CD4-positive, CD25-positive, alpha-beta regulatory T cell (primary cell): ENCODE measurements around the gene SOX30. TPM values are rescaled to one million over a fixed set of nuclear protein-coding genes. Genes with fewer than 3 reads are reported as not detected.

Experiments used
- ATAC-seq, 2 donors: fragments of 150-1000 bp; cut with Tn5 transposase; one replicate each; pipeline ENCODE4 v1.10.0; 2021; ENCODE audit warnings: low read depth in 2 of 2, moderate number of reproducible peaks in 2 of 2, moderate library complexity in 1 of 2
- DNase-seq, 3 donors: peaks; one replicate each; pipeline versions ENCODE4 v3.0.0 to v3.0.0-alpha.2; 2012 to 2022; ENCODE audit warnings: mixed read lengths in 1 of 3
- H3K27ac ChIP-seq: one replicate; pipeline ENCODE4 v1.7.0; 2013; ENCODE audit warnings: mild to moderate bottlenecking, low read length; ENCODE audit not compliant: insufficient read depth, poor library complexity, severe bottlenecking
- H3K27me3 ChIP-seq: one replicate; pipeline ENCODE4 v1.7.0; 2013; ENCODE audit warnings: low read length; ENCODE audit not compliant: control insufficient read depth, insufficient read depth
- H3K36me3 ChIP-seq: one replicate; pipeline ENCODE4 v1.7.0; 2013; ENCODE audit warnings: mild to moderate bottlenecking, low read length, moderate library complexity; ENCODE audit not compliant: control insufficient read depth, insufficient read depth
- H3K4me1 ChIP-seq: 2 replicates; pipeline ENCODE4 v1.7.0; 2013; ENCODE audit warnings: mild to moderate bottlenecking, low read length; ENCODE audit not compliant: insufficient read depth, control insufficient read depth, poor library complexity, severe bottlenecking
- H3K4me3 ChIP-seq: one replicate; pipeline ENCODE4 v1.7.0; 2013; ENCODE audit warnings: low read depth, mild to moderate bottlenecking, low read length, moderate library complexity
- H3K9me3 ChIP-seq, 2 experiments: 1 replicate in 1 of 2; 2 replicates in 1 of 2; pipeline ENCODE4 v1.7.0; 2013; ENCODE audit warnings: low read length in 2 of 2, mild to moderate bottlenecking in 1 of 2, moderate library complexity in 1 of 2; ENCODE audit not compliant: control insufficient read depth in 2 of 2
- H3K27ac Mint-ChIP-seq, 3 donors: one replicate each; pipeline ENCODE4 v1.8.0; 2020 to 2022; ENCODE audit warnings: mild to moderate bottlenecking in 3 of 3, mixed read lengths in 3 of 3, moderate library complexity in 2 of 3
- H3K27me3 Mint-ChIP-seq: one replicate; pipeline ENCODE4 v1.8.0; 2022; ENCODE audit warnings: mild to moderate bottlenecking, mixed read lengths
- H3K36me3 Mint-ChIP-seq: one replicate; pipeline ENCODE4 v1.8.0; 2020; ENCODE audit warnings: mixed read lengths
- H3K4me1 Mint-ChIP-seq, 4 donors: one replicate each; pipeline ENCODE4 v1.8.0; 2020 to 2022; ENCODE audit warnings: mixed read lengths in 4 of 4, mild to moderate bottlenecking in 1 of 4
- H3K4me3 Mint-ChIP-seq, 4 donors: one replicate each; pipeline ENCODE4 v1.8.0; 2020 to 2022; ENCODE audit warnings: mild to moderate bottlenecking in 4 of 4, mixed read lengths in 4 of 4, moderate library complexity in 3 of 4
- H3K9me3 Mint-ChIP-seq, 7 donors: one replicate each; pipeline ENCODE4 v1.8.0; 2020 to 2022; ENCODE audit warnings: mixed read lengths in 7 of 7, mild to moderate bottlenecking in 3 of 7, moderate library complexity in 2 of 7
- polyA plus RNA-seq, 4 donors: library from polyadenylated mRNA; unstranded; fragments of 300-500 nt; fragmentation: Illumina TruSeq; gene quantifications; one replicate each; pipeline ENCODE4 v1.2.3, GENCODE V29; 2021
- total RNA-seq: library from RNA; stranded (reverse); gene quantifications from one replicate; pipeline ENCODE4 v1.2.3, GENCODE V29; 2022

The SOX30 gene
- total and polyA plus RNA-seq, 5 donors from 2014 or later = 0.46 to 0.84 (median 0.56) TPM; not detected in 1

- DNase-seq (no peak), ATAC-seq (no peak)
- Histone ChIP-seq H3K9me3 (no peaks in the 10 kb centered on the region), H3K4me1 (peaks cover 31% of the 10 kb centered on the region), H3K36me3 (no peaks in the 10 kb centered on the region), H3K27me3 (no peaks in the 10 kb centered on the region), H3K27ac (no peak overlapping the region), H3K4me3 (no peak overlapping the region)
- H3K27ac Mint-ChIP-seq = peak overlapping the region in 2 of 3 donors; percentile 48 to 92
- H3K36me3 Mint-ChIP-seq = no peaks in the 10 kb centered on the region
- no peaks in the 10 kb centered on the region for H3K27me3 Mint-ChIP-seq
- H3K9me3 Mint-ChIP-seq = peaks cover 0 to 2% (median 0%) of the 10 kb centered on the region in 7 donors
- peak overlapping the region in 1 of 4 donors; percentile 9 for H3K4me3 Mint-ChIP-seq
- peaks cover 17 to 41% (median 26%) of the 10 kb centered on the region in 4 donors for H3K4me1 Mint-ChIP-seq
These were observed 39.7 kb downstream of the SOX30 start for GRCh38 chr5:157612581-157612980.

GRCh38 chr5:157611571-157612476 lies 40.4 kb downstream of the SOX30 start:
- H3K27ac Mint-ChIP-seq = no peak overlapping the region
- H3K9me3 Mint-ChIP-seq = peaks cover 0 to 2% (median 0%) of the 10 kb centered on the region in 7 donors
- Histone ChIP-seq H3K36me3 (no peaks in the 10 kb centered on the region), H3K27me3 (no peaks in the 10 kb centered on the region), H3K4me3 (no peak overlapping the region), H3K27ac (no peak overlapping the region), H3K4me1 (peaks cover 38% of the 10 kb centered on the region), H3K9me3 (no peaks in the 10 kb centered on the region)
- H3K4me3 Mint-ChIP-seq = no peak overlapping the region
- DNase-seq (no peak), ATAC-seq (no peak)
- H3K27me3 Mint-ChIP-seq = no peaks in the 10 kb centered on the region
- peaks cover 18 to 48% (median 31%) of the 10 kb centered on the region in 4 donors for H3K4me1 Mint-ChIP-seq
- no peaks in the 10 kb centered on the region for H3K36me3 Mint-ChIP-seq

DNA sequence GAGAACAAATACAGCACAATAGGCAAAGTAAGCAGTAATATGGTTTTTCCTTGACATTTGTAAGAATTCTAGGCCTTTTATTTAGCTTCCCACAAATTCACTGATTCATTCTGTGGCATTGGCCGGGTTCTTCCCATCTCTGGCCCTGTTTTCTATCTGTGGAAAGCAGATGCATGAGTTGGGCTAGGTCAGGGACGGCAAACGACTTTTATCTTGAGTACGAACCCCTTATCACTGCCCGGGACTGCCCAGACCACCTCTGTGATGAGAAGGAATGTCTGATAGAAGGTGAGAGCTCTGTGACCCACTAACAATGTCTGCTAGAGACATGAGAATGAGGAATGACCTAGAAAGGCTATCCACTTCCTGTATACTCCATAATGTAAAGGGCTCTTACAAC lies 41.2 kb downstream of the SOX30 start:
- no peaks in the 10 kb centered on the region for H3K27me3 Mint-ChIP-seq
- Histone ChIP-seq H3K9me3 (no peaks in the 10 kb centered on the region), H3K4me3 (no peak overlapping the region), H3K27ac (no peak overlapping the region), H3K36me3 (no peaks in the 10 kb centered on the region), H3K4me1 (peaks cover 38% of the 10 kb centered on the region), H3K27me3 (no peaks in the 10 kb centered on the region)
- H3K4me3 Mint-ChIP-seq = no peak overlapping the region
- H3K4me1 Mint-ChIP-seq = peaks cover 18 to 51% (median 32%) of the 10 kb centered on the region in 4 donors
- DNase-seq (no peak), ATAC-seq (no peak)
- peaks cover 0 to 2% (median 0%) of the 10 kb centered on the region in 7 donors for H3K9me3 Mint-ChIP-seq
- H3K36me3 Mint-ChIP-seq = no peaks in the 10 kb centered on the region
- H3K27ac Mint-ChIP-seq = no peak overlapping the region

GRCh38 chr5:157608972-157609565 lies 43.2 kb downstream of the SOX30 start:
- H3K9me3 ChIP-seq = no peaks in the 10 kb centered on the region
- H3K36me3 ChIP-seq = no peaks in the 10 kb centered on the region
- peaks cover 14 to 58% (median 33%) of the 10 kb centered on the region in 4 donors for H3K4me1 Mint-ChIP-seq
- H3K36me3 Mint-ChIP-seq = no peaks in the 10 kb centered on the region
- DNase-seq = no peak
- H3K9me3 Mint-ChIP-seq = peaks cover 0 to 2% (median 0%) of the 10 kb centered on the region in 7 donors
- ATAC-seq = no peak
- no peak overlapping the region for H3K4me3 Mint-ChIP-seq
- H3K27me3 Mint-ChIP-seq = no peaks in the 10 kb centered on the region
- peak overlapping the region in 2 of 3 donors; percentile 16 to 52 for H3K27ac Mint-ChIP-seq
- no peaks in the 10 kb centered on the region for H3K27me3 ChIP-seq
- no peak overlapping the region for H3K4me3 ChIP-seq
- H3K27ac ChIP-seq = no peak overlapping the region
- peaks cover 44% of the 10 kb centered on the region for H3K4me1 ChIP-seq

- DNase-seq = peak; percentile 24 to 78 (median 36)
- H3K36me3 Mint-ChIP-seq = no peaks in the 10 kb centered on the region
- Histone ChIP-seq H3K4me1 (peaks cover 43% of the 10 kb centered on the region), H3K9me3 (no peaks in the 10 kb centered on the region), H3K27ac (peak overlapping the region; percentile 61), H3K36me3 (no peaks in the 10 kb centered on the region), H3K27me3 (no peaks in the 10 kb centered on the region), H3K4me3 (peak overlapping the region; percentile 49)
- peak; percentile 40 to 52 for ATAC-seq
- peaks cover 20 to 58% (median 35%) of the 10 kb centered on the region in 4 donors for H3K4me1 Mint-ChIP-seq
- H3K4me3 Mint-ChIP-seq = peak overlapping the region; percentile 2 to 62 (median 43)
- no peaks in the 10 kb centered on the region for H3K9me3 Mint-ChIP-seq
- peak overlapping the region; percentile 75 to 92 (median 85) for H3K27ac Mint-ChIP-seq
- H3K27me3 Mint-ChIP-seq = no peaks in the 10 kb centered on the region
These were observed 44.7 kb downstream of the SOX30 start for GRCh38 chr5:157607371-157608161.

DNA sequence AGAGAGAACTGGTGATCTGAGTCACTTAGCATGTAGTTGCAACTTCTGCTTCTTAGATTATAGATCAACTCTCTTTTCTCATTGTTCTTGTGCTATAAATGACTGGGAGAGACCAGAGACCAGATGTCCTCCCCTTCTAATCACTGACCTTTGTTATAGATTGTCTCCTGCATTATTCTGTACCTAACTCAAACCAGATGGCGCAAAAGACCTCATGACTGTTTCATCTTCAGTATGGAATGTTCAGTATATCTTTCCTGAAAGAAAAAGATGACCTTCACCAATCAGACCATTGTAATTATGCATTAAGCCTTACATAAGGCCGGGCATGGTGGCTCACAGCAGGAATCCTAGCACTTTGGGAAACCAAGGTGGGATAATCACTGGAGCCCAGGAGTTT lies 46.2 kb downstream of the SOX30 start:
- ATAC-seq = no peak
- no peaks in the 10 kb centered on the region for H3K36me3 Mint-ChIP-seq
- H3K4me3 ChIP-seq = no peak overlapping the region
- H3K9me3 ChIP-seq = no peaks in the 10 kb centered on the region
- H3K4me1 Mint-ChIP-seq = peaks cover 24 to 56% (median 39%) of the 10 kb centered on the region in 4 donors
- H3K27ac ChIP-seq = no peak overlapping the region
- H3K27me3 ChIP-seq = no peaks in the 10 kb centered on the region
- H3K9me3 Mint-ChIP-seq = peaks cover 0 to 2% (median 0%) of the 10 kb centered on the region in 7 donors
- peak overlapping the region in 1 of 3 donors; percentile 56 for H3K27ac Mint-ChIP-seq
- H3K4me1 ChIP-seq = peaks cover 47% of the 10 kb centered on the region
- no peaks in the 10 kb centered on the region for H3K27me3 Mint-ChIP-seq
- DNase-seq = no peak
- H3K4me3 Mint-ChIP-seq = no peak overlapping the region
- no peaks in the 10 kb centered on the region for H3K36me3 ChIP-seq
